Mucosa of descending colon (tissue), 3 donors: ENCODE results near the gene MCAM. TPM values are rescaled to one million over a fixed set of nuclear protein-coding genes. Genes with fewer than 3 reads are reported as not detected.

ENCODE experiments used
- ATAC-seq: fragments of 200-7000 bp; cut with Tn5 transposase; one replicate; pipeline ENCODE4 v1.9.1; 2020; ENCODE audit warnings: mild to moderate bottlenecking, moderate library complexity
- DNase-seq, 3 donors: peaks; one replicate each; pipeline ENCODE4 v3.0.0-alpha.2; 2020
- H3K36me3 ChIP-seq: fragments of 200-600 bp; one replicate; pipeline ENCODE4 v1.8.0; 2021; ENCODE audit warnings: low read depth, mild to moderate bottlenecking
- H3K4me1 ChIP-seq: fragments of 200-600 bp; one replicate; pipeline ENCODE4 v1.8.0; 2021; ENCODE audit warnings: low read depth, mild to moderate bottlenecking
- H3K4me3 ChIP-seq: fragments of 200-600 bp; one replicate; pipeline ENCODE4 v1.8.0; 2021; ENCODE audit warnings: mild to moderate bottlenecking
- H3K9me3 ChIP-seq: fragments of 200-600 bp; one replicate; pipeline ENCODE4 v1.8.0; 2021; ENCODE audit warnings: mild to moderate bottlenecking
- intact Hi-C, 2 donors: fragments of 100-400 bp; cut with DNase I in 1 of 2; cut with micrococcal nuclease in 1 of 2; formaldehyde crosslinking; loops; one replicate each; pipeline versions ENCODE4 v1.11.0 to v1.11.1; 2022; cut with DNase I, micrococcal nuclease
- total RNA-seq, 3 donors: library from RNA; stranded (reverse); fragmentation: NEBNext Ultra II Directional in 2 of 3; extraction: Animal tissue kit (Norgen Biotek cat#: 25700) in 2 of 3; gene quantifications; one replicate each; pipeline versions ENCODE4 v1.2.1 to v1.2.4, GENCODE V29; 2021 to 2023
- TF ChIP-seq, protein P1 (sequence below): fragments of 200-600 bp; IDR thresholded peaks from one replicate; pipeline ENCODE4 v1.8.0; 2022; ENCODE audit warnings: antibody characterized with exemption, mild to moderate bottlenecking
- donor health status: DM: no; HTN: no; CAD: no; lungs with moderate emphysema.
- donor health status: DM: no; HTN: no; CAD: no.
- donor health status: DM: no; HTN: yes; CAD: no.

The MCAM gene
- total RNA-seq, 3 donors from 2014 or later, result 9.7 to 186 (median 32.5) TPM

DNA sequence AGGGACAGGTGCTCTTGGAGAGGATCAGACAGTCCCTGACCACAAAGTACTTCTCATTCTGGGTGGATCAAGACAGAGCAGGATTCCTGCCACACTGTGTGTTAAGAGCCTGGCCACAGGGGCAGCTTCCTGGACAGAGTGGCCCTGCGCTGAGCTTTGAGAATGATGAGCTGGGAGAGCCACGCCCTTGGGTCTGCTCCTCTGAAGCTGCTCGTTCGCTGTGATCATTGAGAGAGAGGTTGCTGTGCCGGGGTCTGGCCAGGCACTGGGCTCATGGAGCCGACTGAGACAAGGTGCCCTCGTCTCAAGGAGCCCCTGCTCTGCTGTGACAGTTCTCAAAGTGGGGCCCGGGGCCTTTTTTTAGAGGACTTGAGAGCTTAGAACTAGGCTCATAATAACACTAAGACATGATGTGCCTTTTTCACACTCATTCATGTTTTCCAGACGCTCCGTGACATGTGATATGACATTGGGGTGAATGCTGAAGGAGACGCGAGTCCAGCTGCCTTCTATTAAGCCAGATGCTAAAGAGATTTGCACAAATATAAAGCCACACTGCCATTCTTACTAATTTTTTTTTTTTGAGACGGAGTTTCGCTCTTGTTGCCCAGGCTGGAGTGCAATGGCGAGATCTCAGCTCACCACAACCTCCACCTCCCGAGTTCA lies 31.1 kb upstream of the MCAM start:
- Histone ChIP-seq H3K4me1 (peaks cover 5% of the 10 kb centered on the region), H3K4me3 (no peak overlapping the region), H3K9me3 (no peaks in the 10 kb centered on the region), H3K36me3 (no peaks in the 10 kb centered on the region)
- TF ChIP-seq, protein P1, sequence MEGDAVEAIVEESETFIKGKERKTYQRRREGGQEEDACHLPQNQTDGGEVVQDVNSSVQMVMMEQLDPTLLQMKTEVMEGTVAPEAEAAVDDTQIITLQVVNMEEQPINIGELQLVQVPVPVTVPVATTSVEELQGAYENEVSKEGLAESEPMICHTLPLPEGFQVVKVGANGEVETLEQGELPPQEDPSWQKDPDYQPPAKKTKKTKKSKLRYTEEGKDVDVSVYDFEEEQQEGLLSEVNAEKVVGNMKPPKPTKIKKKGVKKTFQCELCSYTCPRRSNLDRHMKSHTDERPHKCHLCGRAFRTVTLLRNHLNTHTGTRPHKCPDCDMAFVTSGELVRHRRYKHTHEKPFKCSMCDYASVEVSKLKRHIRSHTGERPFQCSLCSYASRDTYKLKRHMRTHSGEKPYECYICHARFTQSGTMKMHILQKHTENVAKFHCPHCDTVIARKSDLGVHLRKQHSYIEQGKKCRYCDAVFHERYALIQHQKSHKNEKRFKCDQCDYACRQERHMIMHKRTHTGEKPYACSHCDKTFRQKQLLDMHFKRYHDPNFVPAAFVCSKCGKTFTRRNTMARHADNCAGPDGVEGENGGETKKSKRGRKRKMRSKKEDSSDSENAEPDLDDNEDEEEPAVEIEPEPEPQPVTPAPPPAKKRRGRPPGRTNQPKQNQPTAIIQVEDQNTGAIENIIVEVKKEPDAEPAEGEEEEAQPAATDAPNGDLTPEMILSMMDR, result no peak
- no peak for ATAC-seq
- DNase-seq, result no peak
- intact Hi-C loops, result no loop called here

DNA sequence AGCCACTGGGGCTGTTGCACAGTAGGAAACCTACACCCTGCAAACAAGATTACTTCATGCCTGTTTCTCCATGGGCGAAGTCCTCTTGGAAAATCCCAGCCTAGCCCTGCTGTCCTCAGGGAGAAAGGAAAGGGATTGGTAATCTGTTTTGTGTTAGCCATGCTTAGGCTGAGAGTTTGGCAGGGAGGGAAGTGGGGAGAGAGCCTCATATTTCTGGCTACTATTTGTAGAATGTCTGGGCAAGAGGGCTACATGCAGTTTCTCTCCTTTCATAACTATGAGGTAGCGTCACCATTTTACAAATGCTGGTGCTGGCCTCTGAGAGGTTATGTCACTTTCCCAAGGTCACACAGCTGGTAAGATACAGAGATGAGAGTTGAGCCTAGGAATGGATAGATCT lies 30.3 kb upstream of the MCAM start:
- no peak overlapping the region for H3K4me3 ChIP-seq
- intact Hi-C loops, result no loop called here
- no peaks in the 10 kb centered on the region for H3K9me3 ChIP-seq
- TF ChIP-seq, protein P1, result no peak
- H3K36me3 ChIP-seq, result no peaks in the 10 kb centered on the region
- no peak for DNase-seq
- peak; percentile 36 for ATAC-seq
- no peaks in the 10 kb centered on the region for H3K4me1 ChIP-seq

DNA sequence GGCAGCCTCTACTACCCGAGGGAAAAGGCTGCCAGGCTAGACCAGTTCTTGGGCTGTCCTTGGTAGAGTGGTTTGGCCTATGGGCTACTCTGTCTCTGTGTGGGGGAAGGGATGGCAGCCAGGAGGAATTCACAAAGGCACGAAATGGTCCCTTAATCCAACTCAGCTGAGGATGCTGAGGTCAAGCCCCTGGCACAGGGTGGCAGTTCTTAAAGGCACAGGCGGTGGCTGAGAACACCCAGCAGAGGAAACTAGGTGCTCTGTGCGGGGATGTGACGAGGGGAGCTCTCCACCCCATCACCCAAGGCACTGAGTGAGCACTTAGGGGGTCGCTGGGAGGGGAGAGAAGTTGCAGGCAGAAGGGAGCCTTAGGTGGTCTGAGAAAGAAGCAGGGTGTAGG lies 29.7 kb upstream of the MCAM start, which contains the start of gene MFRP:
Gene MFRP (minus strand): TSS at position 101 of the 400 bp plus-strand sequence. CDS start 192 bp downstream, outside the sequence.
- ATAC-seq (no peak), DNase-seq (no peak)
- TF ChIP-seq, protein P1, result no peak
- intact Hi-C loops, result no loop called here
- H3K4me1 ChIP-seq, result peaks cover under 1% of the 10 kb centered on the region
- no peak within 1 kb of the TSS for H3K4me3 ChIP-seq
- no peaks in the 10 kb centered on the region for H3K36me3 ChIP-seq
- H3K9me3 ChIP-seq, result no peaks in the 10 kb centered on the region

DNA sequence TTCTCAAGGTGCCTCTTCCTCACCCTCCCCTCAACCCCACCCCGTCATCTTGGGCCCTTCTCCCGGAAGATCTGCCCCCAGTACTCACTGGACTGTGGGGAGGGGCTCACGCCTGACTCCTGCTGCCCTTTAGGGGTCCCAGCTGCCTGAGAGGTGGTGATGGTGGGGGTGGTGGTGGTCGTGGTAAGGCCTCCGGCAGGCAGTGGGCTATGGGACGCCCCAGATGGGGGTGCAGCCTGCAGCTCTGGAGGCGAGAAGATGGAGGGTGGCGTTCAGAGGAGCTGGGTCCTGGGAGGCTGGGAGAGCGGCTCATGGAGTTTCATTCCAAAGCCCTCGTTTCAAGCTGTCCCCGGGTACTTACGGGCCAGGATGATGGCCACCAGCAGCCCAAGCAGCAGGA lies 28.8 kb upstream of the MCAM start:
- Histone ChIP-seq H3K36me3 (no peaks in the 10 kb centered on the region), H3K4me3 (no peak overlapping the region), H3K4me1 (peaks cover 10% of the 10 kb centered on the region), H3K9me3 (no peaks in the 10 kb centered on the region)
- DNase-seq (no peak), ATAC-seq (no peak)
- intact Hi-C loops, result no loop called here
- TF ChIP-seq, protein P1, result no peak

DNA sequence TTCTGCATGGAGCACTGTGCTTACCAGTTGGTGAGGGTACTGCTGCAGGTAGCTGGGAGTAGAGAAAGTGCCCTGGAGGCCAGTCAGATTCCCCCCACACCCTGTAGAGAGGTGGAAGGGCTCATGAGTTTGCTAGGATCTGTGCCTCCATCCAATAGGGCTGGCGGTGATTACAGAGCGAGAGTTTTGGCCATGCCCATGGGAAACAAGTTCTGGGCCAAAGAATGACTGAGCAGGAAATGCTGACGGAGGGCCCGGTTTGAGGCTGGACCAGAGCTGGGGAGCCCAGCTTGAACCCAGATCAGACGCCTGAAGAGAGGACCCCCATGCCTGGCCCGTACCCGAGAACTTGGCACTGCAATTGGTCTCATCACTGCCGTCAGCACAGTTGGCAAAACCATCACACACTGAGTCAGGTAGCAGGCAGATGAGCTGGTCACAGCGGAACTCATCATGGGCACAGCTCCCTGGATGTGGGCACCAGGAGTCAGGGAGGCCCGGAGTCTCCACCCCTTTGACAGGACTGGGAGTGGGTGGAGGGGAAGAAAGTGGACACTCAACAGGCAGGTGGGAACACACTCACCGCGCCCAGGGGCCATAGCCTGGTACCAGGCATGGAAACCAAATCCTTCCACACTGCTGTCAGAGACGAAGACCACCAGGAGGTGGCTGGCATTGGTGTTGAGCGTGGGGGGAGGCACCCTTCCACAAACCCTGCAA lies 27.5 kb upstream of the MCAM start:
- no peaks in the 10 kb centered on the region for H3K9me3 ChIP-seq
- DNase-seq, result no peak
- TF ChIP-seq, protein P1, result no peak
- no peaks in the 10 kb centered on the region for H3K36me3 ChIP-seq
- peaks cover 21% of the 10 kb centered on the region for H3K4me1 ChIP-seq
- intact Hi-C loops, result no loop called here
- no peak for ATAC-seq
- no peak overlapping the region for H3K4me3 ChIP-seq
